K562 (cell line): ENCODE results near the gene ZNF652. TPM values are rescaled to one million over a fixed set of nuclear protein-coding genes. Genes with fewer than 3 reads are reported as not detected.

Experiments used
- ATAC-seq: fragments of 200-7000 bp; cut with Tn5 transposase; 3 replicates; pipeline ENCODE4 v1.9.1; 2020; ENCODE audit warnings: moderate library complexity
- Bru-seq: library from RNA; stranded (reverse); fragments of 400-500 nt; gene quantifications from one replicate; lab custom pipeline; 2021; lab: Mats Ljungman, UMichigan
- BruChase-seq, 2 experiments: library from RNA; stranded (reverse); fragments of 400-500 nt; gene quantifications; one replicate each; lab custom pipeline; 2021; lab: Mats Ljungman, UMichigan
- BruUV-seq: library from RNA; stranded (reverse); fragments of 400-500 nt; replicated peaks from 2 replicates; lab custom pipeline; 2021; lab: Mats Ljungman, UMichigan
- CTCF ChIA-PET: fragments of 300-600 bp; formaldehyde crosslinking; extraction: SDS; loops from one replicate; lab custom pipeline; 2021; ENCODE audit warnings: low intra/inter-chr PET ratio; lab: Yijun Ruan, JAX
- POLR2A ChIA-PET: fragments of 300-600, 350-650 bp; sonication (Branson Sonifier 250); formaldehyde crosslinking; extraction: SDS; loops from one replicate; lab custom pipeline; 2021; ENCODE audit warnings: antibody characterized with exemption, inconsistent platforms; lab: Yijun Ruan, JAX
- DNase-seq, 4 experiments: peaks; one replicate each; pipeline versions ENCODE4 v3.0.0 to v3.0.0-alpha.2; 2011 to 2018; ENCODE audit warnings: low spot score in 3 of 4, mixed read lengths in 3 of 4; ENCODE audit errors: extremely low read depth in 1 of 4
- FAIRE-seq: peaks from 2 replicates; lab custom pipeline; 2011; peaks lifted over from hg19 to GRCh38; lab: Jason Lieb, UNC
- H2AFZ ChIP-seq: 2 replicates; pipeline ENCODE4 v1.6.0; 2011; ENCODE audit warnings: low read depth, low read length, control low read depth, inconsistent platforms
- H3K27ac ChIP-seq: fragments of 200-600 bp; 3 replicates; pipeline ENCODE4 v1.8.0; 2011; ENCODE audit warnings: low read depth, mild to moderate bottlenecking, control low read depth, inconsistent platforms, low read length, moderate library complexity, mixed read lengths; ENCODE audit errors: extremely low read depth
- H3K27me3 ChIP-seq, 2 experiments: fragments of 300-600 bp in 1 of 2; 2 replicates in 1 of 2; 3 replicates in 1 of 2; pipeline versions ENCODE4 v1.6.0 to v1.8.0; 2011; ENCODE audit warnings: inconsistent platforms in 2 of 2, low read length in 2 of 2, mild to moderate bottlenecking in 1 of 2, mixed read lengths in 1 of 2, moderate library complexity in 1 of 2; ENCODE audit not compliant: control insufficient read depth in 2 of 2, insufficient read depth in 2 of 2
- H3K36me3 ChIP-seq: fragments of 300-600 bp; 3 replicates; pipeline ENCODE4 v1.8.0; 2011; ENCODE audit warnings: mild to moderate bottlenecking, low read length, inconsistent platforms; ENCODE audit not compliant: control insufficient read depth, insufficient read depth
- H3K4me1 ChIP-seq, 2 experiments: fragments of 200-600 bp in 1 of 2; replicated peaks in 1 of 2; 2 replicates in 1 of 2; 3 replicates in 1 of 2; pipeline versions ENCODE4 v1.5.1 to v1.8.0; 2011; ENCODE audit warnings: inconsistent platforms in 2 of 2, low read length in 2 of 2, mild to moderate bottlenecking in 1 of 2, mixed read lengths in 1 of 2, moderate library complexity in 1 of 2; ENCODE audit not compliant: control insufficient read depth in 2 of 2, insufficient read depth in 2 of 2
- H3K4me2 ChIP-seq: 2 replicates; pipeline ENCODE4 v1.6.1; 2011; ENCODE audit warnings: low read length, control low read depth, inconsistent platforms, mixed read lengths; ENCODE audit not compliant: insufficient read depth
- H3K4me3 ChIP-seq: fragments of 200-600 bp; sonication (generic), shearing (Covaris generic); 2 replicates; pipeline ENCODE4 v1.5.1; 2016; ENCODE audit warnings: control low read depth, inconsistent platforms
- H3K79me2 ChIP-seq: fragments of 200-600 bp; 3 replicates; pipeline ENCODE4 v1.8.0; 2011; ENCODE audit warnings: low read length, inconsistent platforms; ENCODE audit not compliant: control insufficient read depth, insufficient read depth
- H3K9ac ChIP-seq, 2 experiments: 2 replicates each; pipeline versions ENCODE4 v1.6.0 to v1.6.1; 2011; ENCODE audit warnings: low read depth in 2 of 2, low read length in 2 of 2, control low read depth in 1 of 2, inconsistent platforms in 1 of 2, mild to moderate bottlenecking in 1 of 2, mixed read lengths in 1 of 2; ENCODE audit not compliant: insufficient read depth in 1 of 2
- H3K9me1 ChIP-seq: one replicate; pipeline ENCODE4 v1.6.0; 2011; ENCODE audit warnings: inconsistent platforms, mild to moderate bottlenecking, low read length, moderate library complexity; ENCODE audit not compliant: control insufficient read depth, insufficient read depth
- H3K9me3 ChIP-seq: replicated peaks from 2 replicates; pipeline ENCODE4 v1.5.1; 2011; ENCODE audit warnings: low read depth, low read length, inconsistent platforms; ENCODE audit not compliant: control insufficient read depth, insufficient read depth
- H4K20me1 ChIP-seq: replicated peaks from 2 replicates; pipeline ENCODE4 v1.6.1; 2011; ENCODE audit warnings: low read length, inconsistent platforms, mixed read lengths; ENCODE audit not compliant: control insufficient read depth, insufficient read depth
- CREB3L1 ChIP-seq: fragments of 450-650 bp; IDR thresholded peaks from 2 replicates; pipeline ENCODE4 v1.6.1; 2014; ENCODE audit warnings: low read depth, mild to moderate bottlenecking, moderate library complexity, borderline replicate concordance
- ELF2 ChIP-seq: fragments of 250-450 bp; sonication (Bioruptor Pico); IDR thresholded peaks from 2 replicates; pipeline ENCODE4 v1.5.0; 2021; ENCODE audit warnings: mild to moderate bottlenecking
- ELF4 ChIP-seq: fragments of 450-650 bp; formaldehyde crosslinking; IDR thresholded peaks from 2 replicates; pipeline ENCODE4 v1.4.0; 2022; ENCODE audit warnings: missing genetic modification characterization
- EWSR1 ChIP-seq: fragments of 450-650 bp; IDR thresholded peaks from 2 replicates; pipeline ENCODE4 v1.6.1; 2018; ENCODE audit warnings: borderline replicate concordance, mild to moderate bottlenecking, low read depth, moderate library complexity; ENCODE audit not compliant: partially characterized antibody
- KAT7 ChIP-seq: sonication (generic); formaldehyde crosslinking; IDR thresholded peaks from 2 replicates; pipeline ENCODE4 v1.8.0; 2022; ENCODE audit warnings: missing genetic modification reagents, mild to moderate bottlenecking, borderline replicate concordance
- MEIS2 ChIP-seq: fragments of 450-650 bp; IDR thresholded peaks from 2 replicates; pipeline ENCODE4 v1.6.1; 2014; ENCODE audit warnings: mild to moderate bottlenecking; ENCODE audit not compliant: partially characterized antibody
- RBM25 ChIP-seq: fragments of 200-400 bp; formaldehyde crosslinking; IDR thresholded peaks from 2 replicates; pipeline ENCODE4 v1.6.1; 2018; ENCODE audit warnings: low read length, low read depth, moderate library complexity; ENCODE audit not compliant: severe bottlenecking
- SUPT5H ChIP-seq: fragments of 450-650 bp; IDR thresholded peaks from 2 replicates; pipeline ENCODE4 v1.6.1; 2016
- TAL1 ChIP-seq: fragments of 450-650 bp; IDR thresholded peaks from 2 replicates; pipeline ENCODE4 v1.6.1; 2016; ENCODE audit warnings: mild to moderate bottlenecking
- ZEB2 ChIP-seq: fragments of 450-650 bp; IDR thresholded peaks from 2 replicates; pipeline ENCODE4 v1.6.1; 2016
- ZNF668 ChIP-seq: fragments of 250-450 bp; sonication (Bioruptor Pico); IDR thresholded peaks from 2 replicates; pipeline ENCODE4 v1.8.0; 2022; ENCODE audit warnings: mild to moderate bottlenecking, inconsistent platforms
- WGBS: fragments of 100-300 bp; shearing (Covaris generic); methylation state at CpG from one replicate; pipeline ENCODE4 v1.1.6; 2016; ENCODE audit warnings: low coverage, mixed read lengths; ENCODE audit not compliant: insufficient coverage; ENCODE audit errors: missing lambda C conversion rate; 5-methylcytosine and 5-hydroxymethylcytosine counted together
- in situ Hi-C: fragments of 300-500 bp; cut with MboI; formaldehyde crosslinking; loops from 4 replicates; pipeline ENCODE4 v1.15.0; 2018; ENCODE audit warnings: inconsistent platforms, mixed read lengths
- intact Hi-C: fragments of 100-400 bp; cut with micrococcal nuclease; formaldehyde crosslinking; loops from 2 replicates; pipeline ENCODE4 v1.14.2; 2022
- long read RNA-seq, 3 experiments: library from polyadenylated mRNA in 2 of 3; library from RNA in 1 of 3; unstranded in 2 of 3; stranded (forward) in 1 of 3; transcript quantifications; one replicate each; pipeline ENCODE4 v2.0.0, GENCODE V29; 2019 to 2022
- polyA minus RNA-seq, 3 experiments: library from RNA; depleted of rRNA, polyadenylated mRNA; stranded (reverse); fragments of >200 nt; gene quantifications; 2 replicates each; pipeline ENCODE4 v1.2.3, GENCODE V29; 2011
- polyA plus RNA-seq, 8 experiments: library from polyadenylated mRNA; depleted of rRNA in 4 of 8; stranded (reverse) in 5 of 8; unstranded in 3 of 8; fragments of >200 nt; fragmentation: Nextera tagmentation in 2 of 8; fragmentation: Illumina TruSeq in 1 of 8; extraction: Ambion mirVana in 2 of 8; extraction: Trizol in 1 of 8; gene quantifications; 2 replicates each; pipeline versions ENCODE4 v1.2.1 to v1.2.3, GENCODE V29; 2011 to 2014; ENCODE audit warnings: inconsistent platforms in 1 of 8, missing spikeins in 1 of 8
- total RNA-seq, 7 experiments: library from RNA; depleted of rRNA in 6 of 7; stranded (reverse); fragments of >200 nt in 6 of 7; fragmentation: Illumina TruSeq in 2 of 7; extraction: Trizol in 2 of 7; gene quantifications; 2 replicates each; pipeline versions ENCODE4 v1.2.1 to v1.2.3, GENCODE V29; 2011 to 2021; ENCODE audit warnings: low replicate concordance in 1 of 7

The ZNF652 gene
- 8.2 and 25.2 TPM in 2 replicates for total RNA-seq (2011; cell fraction: chromatin; rRNA removed; ENCODE audit: low replicate concordance)
- total RNA-seq (2011; cell fraction: nucleolus; rRNA removed): 5.3 and 8.6 TPM in 2 replicates
- total RNA-seq (2011; cell fraction: nucleoplasm; rRNA removed): 14.1 and 23.3 TPM in 2 replicates
- total RNA-seq (2014; rRNA removed) (6.9 and 9.7 TPM in 2 replicates), total RNA-seq (2014; rRNA removed; fragmentation: Illumina TruSeq; extraction: Trizol) (13.0 and 13.1 TPM in 2 replicates), total RNA-seq (2015; rRNA removed; fragmentation: Illumina TruSeq; extraction: Trizol) (15.5 and 15.8 TPM in 2 replicates), total RNA-seq (2021) (12.9 and 15.2 TPM in 2 replicates), polyA plus RNA-seq (2011; rRNA removed) (8.6 and 13.3 TPM in 2 replicates), polyA plus RNA-seq (2014; fragmentation: Illumina TruSeq; extraction: Trizol) (4.8 and 5.2 TPM in 2 replicates), polyA plus RNA-seq (2014; fragmentation: Nextera tagmentation; extraction: Ambion mirVana) (1 to 10 TPM; 6.1 to 7.8 TPM), polyA plus RNA-seq (2014; rRNA removed) (4.7 and 5.1 TPM in 2 replicates), polyA minus RNA-seq (2011; rRNA and poly(A)+ RNA removed) (33.6 and 48.2 TPM in 2 replicates), Bru-seq, nascent RNA (percentile 67 among the genes with signal in this experiment), BruChase-seq, experiment 1, labeled RNA remaining after a 2-hour chase (percentile 74 among the genes with signal in this experiment), BruChase-seq, experiment 2, labeled RNA remaining after a 6-hour chase (percentile 73 among the genes with signal in this experiment)
- 3.4 and 8.5 TPM in 2 replicates for polyA plus RNA-seq (2011; cell fraction: cytosol; rRNA removed)
- polyA plus RNA-seq (2011; cell fraction: nucleus; rRNA removed): 6.3 and 11.5 TPM in 2 replicates
- polyA plus RNA-seq (2012): 3.9 and 4.3 TPM in 2 replicates
- 17.8 and 20.3 TPM in 2 replicates for polyA minus RNA-seq (2011; cell fraction: cytosol; rRNA and poly(A)+ RNA removed)
- polyA minus RNA-seq (2011; cell fraction: nucleus; rRNA and poly(A)+ RNA removed): 4.7 and 12.3 TPM in 2 replicates
- long read RNA-seq, experiment 1, full-length matches to known transcripts: 1 of 21 reads
- long read RNA-seq, experiment 1, partial matches to known transcripts: 11 of 21 reads
- long read RNA-seq, experiment 1, other reads (novel, unspliced or antisense): 9 of 21 reads
- long read RNA-seq, experiment 2, partial matches to known transcripts: 0 of 6 reads
- long read RNA-seq, experiment 2, other reads (novel, unspliced or antisense): 6 of 6 reads
- long read RNA-seq, experiment 3, partial matches to known transcripts: 2 of 5 reads
- long read RNA-seq, experiment 3, other reads (novel, unspliced or antisense): 3 of 5 reads

GRCh38 chr17:49361902-49362722, at the start of gene ZNF652:
TSS of gene ZNF652 (minus strand) at chr17:49362250. CDS start at chr17:49317725, 44,525 bp downstream.
- no TSS peak for BruUV-seq
- ChIA-PET POLR2A (interaction anchor here (1.2 to 2.2 kb wide), 2 partner anchors 9 to 21 kb away, joined by 7 to 12 read pairs; no protein-coding TSS in a partner anchor), CTCF (no interaction called here)
- Histone ChIP-seq H3K36me3 (no peaks in the 10 kb centered on the region), H3K9ac (peak within 1 kb of the TSS; percentile 79 to 94), H3K79me2 (peaks cover 45% of the 10 kb centered on the region), H2AFZ (peak within 1 kb of the TSS; percentile 97), H3K9me1 (no peaks in the 10 kb centered on the region), H3K4me2 (peak within 1 kb of the TSS; percentile 82), H3K27ac (peak within 1 kb of the TSS; percentile 89), H4K20me1 (no peaks in the 10 kb centered on the region; the same call in 1 of the 2 replicates), H3K4me3 (peak within 1 kb of the TSS; percentile 86), H3K9me3 (no peaks in the 10 kb centered on the region), H3K27me3 (no peaks in the 10 kb centered on the region), H3K4me1 (peaks cover 15 to 40% of the 10 kb centered on the region in 2 experiments; a peak in 4 of 5 replicates)
- WGBS: under 1% methylated on average over 32 of the region's 106 CpGs
- peak; percentile 97 to 99 (median 98) for DNase-seq
- ATAC-seq: peak; percentile 83
- in situ Hi-C loops (no loop called here), intact Hi-C loops (no loop called here)
- peak; percentile 74 for FAIRE-seq
- TF ChIP-seq ELF2: no peak
- no peak for TF ChIP-seq TAL1
- 0 out of 2 replicates have a peak, but pooled peaks have one; percentile 67 for TF ChIP-seq KAT7 (CRISPR knock-in tag)
- TF ChIP-seq ELF4 (CRISPR knock-in tag): 0 out of 2 replicates have a peak, but pooled peaks have one; percentile 61
- TF ChIP-seq RBM25: peak; percentile 19
- peak; percentile 58 for TF ChIP-seq CREB3L1
- TF ChIP-seq ZNF668: peak; percentile 24; the same call in 1 of the 2 replicates
- no peak for TF ChIP-seq EWSR1
- TF ChIP-seq MEIS2: peak; percentile 93
- TF ChIP-seq ZEB2: peak; percentile 92
- peak; percentile 56 for TF ChIP-seq SUPT5H
